Right ventricle myocardium superior (tissue), 1 donor: ENCODE measurements around the gene SLX1B. TPM values are rescaled to one million over a fixed set of nuclear protein-coding genes. Genes with fewer than 3 reads are reported as not detected.
"Not testable (repeated sequence)": the region's sequence is repeated elsewhere in the genome, so short reads cannot be mapped to it uniquely, and the experiment has no call there.

Experiments
- ATAC-seq: fragments of 200-7000 bp; cut with Tn5 transposase; one replicate; pipeline ENCODE4 v1.9.1; 2020; ENCODE audit warnings: mild to moderate bottlenecking; ENCODE audit not compliant: poor library complexity
- DNase-seq: peaks from one replicate; pipeline ENCODE4 v3.0.0-alpha.2; 2020
- intact Hi-C: fragments of 100-400 bp; cut with DNase I; formaldehyde crosslinking; loops from one replicate; pipeline ENCODE4 v1.11.2; 2022
- long read RNA-seq: library from polyadenylated mRNA; unstranded; transcript quantifications from one replicate; pipeline ENCODE4 v2.0.0, GENCODE V29; 2021
- total RNA-seq: library from RNA; stranded (reverse); fragmentation: NEBNext Ultra II Directional; extraction: Animal tissue kit (Norgen Biotek cat#: 25700); gene quantifications from one replicate; pipeline ENCODE4 v1.2.1, GENCODE V29; 2021
- donor health status: DM: no; HTN: yes; CAD: no; lungs with severe emphysema.

SLX1B gene
- 9.3 TPM for total RNA-seq
- long read RNA-seq, transcript SLX1B-201 (6 exons, 1,165 nt), result major isoform, 8 of 9 reads
- long read RNA-seq, partial matches to known transcripts, result 1 of 9 reads
- long read RNA-seq, other reads (novel, unspliced or antisense), result 0 of 9 reads

DNA sequence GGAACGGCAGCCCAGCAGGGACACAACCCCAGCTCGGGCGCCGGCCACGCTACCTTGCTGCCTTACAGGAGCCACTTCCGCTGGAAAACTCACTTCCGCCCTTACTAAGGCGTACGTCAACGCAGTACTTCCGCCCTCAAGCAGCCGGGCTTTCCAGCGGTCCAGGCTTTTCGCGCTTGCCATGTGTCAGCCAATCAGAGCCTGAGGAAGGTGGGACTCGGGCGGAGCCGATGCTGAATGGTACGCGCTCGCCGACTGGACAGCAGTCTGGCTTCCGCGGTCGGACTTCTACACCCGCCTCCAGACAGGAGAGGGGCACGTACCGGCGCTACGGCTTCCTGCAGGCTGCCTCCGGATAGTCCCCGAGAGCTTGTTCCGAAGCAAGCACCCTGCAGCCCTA lies at the start of gene SLX1B, which contains the start of gene BOLA2:
Gene SLX1B (plus strand): TSS at position 265 of the 400 bp plus-strand sequence.
Gene BOLA2 (minus strand): TSS at position 83 of the 400 bp plus-strand sequence. CDS start 98 bp downstream, outside the sequence.
- ATAC-seq, result peak; percentile 96
- intact Hi-C loops, DNase-seq: not testable (repeated sequence)

DNA sequence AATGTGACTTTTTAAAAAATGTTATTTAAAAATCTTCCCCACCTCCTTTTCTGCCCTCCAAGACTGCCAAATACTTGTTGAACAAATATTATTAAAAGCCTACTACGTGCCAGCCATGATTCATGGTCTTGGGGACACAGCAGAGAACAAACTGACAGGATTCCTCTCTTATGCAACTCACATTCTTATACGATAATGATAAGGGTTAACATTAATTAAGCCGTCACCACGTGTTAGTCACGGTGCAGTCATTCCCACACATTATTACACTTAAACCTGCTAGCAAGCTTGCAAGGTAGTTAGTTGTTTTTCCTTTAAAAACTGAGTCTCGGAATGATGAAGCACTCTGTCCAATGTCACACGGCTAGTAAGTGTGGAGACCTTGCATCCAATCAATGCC lies 49.1 kb upstream of the SLX1B start:
- DNase-seq, intact Hi-C loops, ATAC-seq: not testable (repeated sequence)

DNA sequence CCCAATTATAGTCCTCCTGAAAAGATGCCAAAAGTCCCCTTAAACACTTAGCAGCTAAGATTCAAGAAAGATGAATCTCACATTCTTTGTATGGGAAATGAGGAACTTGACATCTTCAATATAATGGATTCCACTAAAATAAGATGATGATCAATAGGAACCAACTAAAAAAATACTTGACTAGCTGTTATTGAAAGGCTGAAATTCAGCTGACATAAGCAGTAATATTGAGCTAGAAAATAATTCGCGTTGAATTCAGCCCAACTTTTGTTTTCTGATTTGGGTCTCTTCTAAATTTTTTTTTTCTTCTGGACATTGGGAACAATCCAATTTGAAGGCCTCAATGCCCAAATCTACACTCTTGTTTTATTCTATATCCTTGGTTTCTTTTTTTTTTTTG lies 30.7 kb upstream of the SLX1B start:
- DNase-seq, ATAC-seq, intact Hi-C loops: not testable (repeated sequence)

DNA sequence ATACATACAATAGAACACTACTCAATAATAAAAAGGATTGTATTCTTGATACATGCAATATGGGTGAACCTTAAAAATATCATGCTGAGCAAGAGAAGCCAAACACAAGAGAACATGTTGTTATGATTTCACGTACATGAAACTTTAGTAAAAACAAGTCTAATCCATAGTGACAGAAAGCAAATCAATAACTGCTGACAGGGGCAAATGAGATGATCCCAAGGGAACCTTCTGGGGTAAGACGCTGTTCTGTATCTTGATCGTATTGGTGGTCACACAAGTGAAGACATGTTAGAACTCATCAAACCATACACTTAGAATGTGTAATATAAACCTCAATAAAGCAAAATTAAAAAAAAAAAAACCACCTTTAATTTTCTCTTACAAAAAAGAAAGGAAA lies 28.9 kb upstream of the SLX1B start:
- intact Hi-C loops, ATAC-seq, DNase-seq: not testable (repeated sequence)

DNA sequence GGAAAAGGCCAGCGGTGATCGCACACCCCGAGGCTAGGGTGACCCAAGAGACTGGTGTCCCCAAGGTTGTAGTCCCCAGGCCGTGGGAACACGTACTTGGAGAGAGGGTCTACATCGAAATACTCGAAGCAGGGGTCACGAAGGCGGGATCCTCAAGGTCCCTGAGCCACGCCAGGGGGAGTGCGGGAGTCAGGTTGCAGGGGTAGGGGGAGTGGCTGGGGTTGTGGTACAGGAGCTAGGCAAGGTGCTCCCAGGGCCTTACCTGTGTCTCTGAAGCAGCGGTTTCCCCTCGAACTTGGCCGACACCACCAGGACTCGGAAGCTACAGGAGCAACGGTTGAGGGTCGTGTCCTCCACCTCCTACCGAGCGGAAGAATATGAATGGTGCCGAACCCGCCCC lies 579 bp upstream of the SLX1B start:
- intact Hi-C loops, DNase-seq: not testable (repeated sequence)
- ATAC-seq, result peak; percentile 25

DNA sequence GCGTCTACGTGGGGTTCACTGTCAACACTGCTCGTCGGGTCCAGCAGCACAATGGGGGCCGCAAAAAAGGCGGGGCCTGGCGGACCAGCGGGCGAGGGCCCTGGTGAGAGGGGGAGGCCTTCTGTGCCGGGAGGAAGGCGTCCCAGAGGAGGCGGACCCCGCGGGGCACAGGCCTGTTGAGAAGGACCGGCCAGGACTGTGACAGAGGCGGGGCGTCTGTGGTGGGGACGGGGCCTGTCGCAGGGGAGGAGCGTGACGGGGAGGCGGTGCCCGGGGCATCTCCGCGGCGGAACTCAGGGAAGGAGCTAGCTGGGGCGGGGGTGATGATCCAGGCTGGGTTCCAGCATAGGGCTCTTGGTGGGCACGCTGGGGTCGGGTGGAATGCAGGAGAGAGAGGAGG lies 495 bp downstream of the SLX1B start:
- intact Hi-C loops, DNase-seq: not testable (repeated sequence)
- ATAC-seq, result peak; percentile 83

DNA sequence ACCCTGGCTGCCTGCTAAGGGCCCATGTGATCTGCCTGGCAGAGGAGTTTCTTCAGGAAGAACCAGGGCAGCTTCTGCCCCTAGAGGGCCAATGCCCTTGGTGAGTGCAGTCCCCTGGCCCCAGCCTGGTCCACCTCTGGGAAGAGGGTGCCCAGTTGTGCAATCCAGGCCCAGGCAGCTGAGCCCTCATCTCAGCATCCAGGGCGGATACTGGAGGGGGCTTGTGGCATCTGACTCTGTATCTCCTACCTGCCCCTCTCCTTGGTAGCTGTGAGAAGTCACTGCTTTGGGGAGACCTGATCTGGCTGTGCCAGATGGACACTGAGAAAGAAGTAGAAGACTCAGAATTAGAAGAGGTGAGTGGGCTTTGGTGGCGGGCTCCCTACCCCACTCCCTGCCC lies 3.3 kb downstream of the SLX1B start:
- ATAC-seq, intact Hi-C loops: not testable (repeated sequence)
- DNase-seq, result peak; percentile 20

DNA sequence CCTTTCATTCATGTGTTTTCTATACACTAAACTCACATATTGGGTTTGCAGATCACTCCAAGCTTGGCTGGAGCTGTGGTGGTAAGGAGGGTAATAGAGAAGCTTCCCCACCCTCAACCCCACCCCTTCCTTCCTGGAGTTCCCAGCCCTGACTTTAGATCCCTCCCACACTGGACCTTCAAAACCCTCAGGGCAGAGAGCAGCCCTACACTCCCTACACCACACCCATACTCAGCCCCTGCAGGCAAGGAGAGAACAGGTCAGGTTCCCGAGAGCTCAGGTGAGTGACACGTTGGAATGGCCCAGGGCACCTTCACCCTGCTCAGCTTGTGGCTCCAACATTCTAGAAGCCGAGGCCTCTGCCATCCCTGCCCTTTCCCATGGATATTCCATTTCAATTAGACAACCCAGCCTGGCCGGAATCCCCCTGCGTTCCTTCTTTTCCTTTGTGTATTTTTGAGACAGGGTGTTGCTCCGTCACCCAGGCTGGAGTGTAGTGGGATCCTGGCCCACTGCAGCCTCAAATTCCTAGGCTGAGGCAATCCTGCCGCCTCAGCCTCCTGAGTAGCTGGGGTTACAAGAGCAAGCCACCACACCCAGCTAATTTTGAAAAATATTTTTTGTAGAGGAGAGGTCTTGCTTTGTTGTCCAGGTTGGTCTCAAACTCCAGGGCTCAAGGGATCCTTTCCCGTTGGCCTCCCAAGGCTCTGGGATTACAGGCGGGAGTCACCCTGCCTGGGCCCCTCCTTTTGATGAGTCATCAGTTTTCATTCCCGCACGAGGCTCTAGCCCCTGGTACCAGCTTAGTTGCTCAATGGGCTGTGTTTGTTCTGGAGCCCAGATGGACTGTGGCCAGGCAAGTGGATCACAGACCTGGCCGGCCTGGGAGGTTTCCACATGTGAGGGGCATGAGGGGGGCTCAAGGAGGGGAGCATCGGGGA lies 5.6 kb downstream of the SLX1B start, which contains the start of gene SULT1A4:
Gene SULT1A4 (plus strand): TSS at position 208 of the 941 bp plus-strand sequence. CDS start 1,473 bp downstream, outside the sequence.
- intact Hi-C loops, DNase-seq: not testable (repeated sequence)
- ATAC-seq, result peak; percentile 42

DNA sequence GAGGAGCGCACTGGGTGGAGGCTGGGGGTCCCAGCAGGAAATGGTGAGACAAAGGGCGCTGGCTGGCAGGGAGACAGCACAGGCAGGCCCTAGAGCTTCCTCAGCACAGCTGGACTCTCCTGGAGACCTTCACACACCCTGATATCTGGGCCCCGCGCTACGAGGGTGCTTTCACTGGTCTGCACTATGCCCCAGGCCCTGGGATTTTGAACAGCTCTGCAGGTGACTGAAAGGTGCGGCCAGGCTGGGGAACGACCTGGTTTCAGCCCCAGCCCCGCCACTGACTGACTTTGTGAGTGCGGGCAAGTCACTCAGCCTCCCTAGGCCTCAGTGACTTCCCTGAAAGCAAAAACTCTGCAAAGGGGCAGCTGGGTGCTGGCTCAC lies 6.3 kb downstream of the SLX1B start:
- peak; percentile 3 for ATAC-seq
- intact Hi-C loops, DNase-seq: not testable (repeated sequence)

DNA sequence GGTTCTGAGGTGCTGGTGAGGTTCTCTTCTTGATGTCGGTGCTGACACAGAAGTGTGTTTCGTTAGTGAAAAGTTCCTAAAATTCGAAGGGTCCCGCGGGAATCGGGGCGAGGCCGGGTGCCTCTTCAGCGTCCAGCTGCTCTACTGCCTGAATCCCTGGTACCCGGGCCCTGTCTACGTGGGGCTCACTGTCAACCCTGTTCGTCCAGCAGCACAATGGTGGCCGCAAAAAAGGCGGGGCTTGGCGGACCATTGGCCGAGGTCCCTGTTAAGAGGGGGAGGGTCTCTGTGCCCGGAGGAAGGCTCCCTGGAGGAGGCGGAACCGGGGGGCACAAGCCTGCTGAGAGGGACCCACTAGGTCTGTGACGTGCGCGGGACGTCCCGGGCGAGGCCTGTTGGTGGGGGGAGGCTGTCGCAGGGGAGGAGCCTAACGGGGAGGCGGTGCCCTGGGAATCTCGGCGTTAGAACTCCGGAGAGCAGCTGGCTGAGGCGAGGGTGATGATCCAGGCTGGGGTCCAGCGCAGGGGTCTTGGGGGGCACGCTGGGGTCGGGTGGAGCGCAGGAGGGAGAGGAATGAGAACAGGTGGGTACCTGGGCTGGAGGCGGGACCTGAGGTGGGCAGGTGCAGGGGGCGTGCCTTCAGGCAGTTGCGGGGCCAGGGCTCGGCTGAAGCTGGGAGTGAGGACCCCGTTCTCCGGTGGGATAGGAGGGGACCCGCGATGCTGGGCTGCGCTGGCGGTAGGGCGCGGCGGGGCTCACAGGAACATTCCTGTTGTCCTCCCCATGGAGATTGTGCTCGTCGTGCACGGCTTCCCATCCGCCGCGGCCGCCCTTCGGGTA lies 11.9 kb downstream of the SLX1B start:
- intact Hi-C loops, DNase-seq: not testable (repeated sequence)
- ATAC-seq, result peak; percentile 68

DNA sequence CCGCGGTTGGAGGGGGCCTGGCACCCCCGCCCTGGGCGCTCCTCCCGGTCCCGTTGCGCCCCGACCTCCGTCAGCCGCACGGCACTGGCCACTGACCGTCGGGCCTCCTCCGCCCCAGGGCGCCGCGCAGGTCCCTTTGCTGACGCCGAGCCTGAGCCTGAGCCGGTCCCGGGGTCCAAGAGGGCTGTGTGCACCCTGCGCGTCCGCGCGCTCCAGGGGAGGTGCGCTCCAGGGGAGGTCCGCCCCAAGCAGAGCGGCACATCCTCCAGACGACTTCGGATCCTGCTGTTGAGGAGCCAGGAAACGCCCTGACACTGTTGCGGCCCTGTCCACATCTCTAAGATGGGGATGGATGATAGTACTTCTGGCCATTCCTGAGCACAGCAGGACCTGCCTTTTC lies 12.6 kb downstream of the SLX1B start:
- intact Hi-C loops, DNase-seq: not testable (repeated sequence)
- ATAC-seq, result peak; percentile 16

DNA sequence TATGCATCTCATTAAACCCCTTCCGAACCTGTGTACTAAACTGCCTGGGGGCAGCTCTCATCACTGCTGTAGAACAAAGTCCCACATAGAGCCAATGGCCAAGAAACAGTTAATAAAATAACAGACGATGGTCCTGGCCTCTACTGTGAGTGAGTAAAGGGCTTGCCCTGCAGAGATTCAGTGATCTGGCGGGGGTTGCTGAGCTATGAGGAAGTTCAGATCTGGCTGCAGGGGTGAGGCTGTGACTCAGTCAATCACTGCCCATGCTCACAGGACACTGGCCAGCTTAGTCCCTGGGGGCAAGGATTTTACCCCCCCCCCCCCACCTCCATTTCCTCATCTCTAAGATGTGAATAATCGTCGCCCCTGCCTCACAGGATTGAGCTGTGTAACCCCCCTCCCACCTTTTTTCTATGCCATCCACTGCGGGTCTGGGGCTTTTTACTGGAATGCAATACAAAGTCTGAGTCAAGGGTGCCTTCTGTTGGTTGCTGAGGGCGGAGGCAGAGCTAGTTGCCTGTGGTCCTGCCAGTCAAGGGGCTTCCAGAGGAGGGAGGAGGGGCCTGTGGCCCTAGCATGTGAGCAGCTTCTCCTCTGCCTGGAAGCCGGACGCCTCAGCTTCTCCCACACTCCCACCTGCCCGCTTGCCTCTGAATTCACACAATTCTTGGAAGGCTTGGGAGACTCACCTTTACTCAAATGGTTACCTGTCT lies 13.5 kb downstream of the SLX1B start:
- intact Hi-C loops, DNase-seq, ATAC-seq: not testable (repeated sequence)

DNA sequence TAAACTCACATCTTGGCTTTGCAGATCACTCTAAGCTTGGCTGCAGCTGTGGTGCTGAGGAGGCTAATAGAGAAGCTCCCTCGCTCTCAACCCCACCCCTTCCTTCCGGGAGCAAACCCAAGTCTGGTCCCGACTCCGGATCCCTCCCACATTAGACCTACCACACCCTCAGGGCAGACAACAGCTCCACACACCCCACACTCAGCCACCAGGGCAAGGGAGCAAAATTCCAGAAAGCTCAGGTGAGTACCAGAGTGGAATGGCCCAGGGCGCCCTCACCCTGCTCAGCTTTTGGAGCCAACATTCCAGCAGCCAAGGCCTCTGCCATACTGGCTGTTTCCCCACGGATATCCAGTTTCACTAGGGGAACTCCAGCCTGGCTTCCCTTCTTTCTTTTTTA lies 15.3 kb downstream of the SLX1B start:
- peak; percentile 92 for ATAC-seq
- DNase-seq, result peak; percentile 92
- intact Hi-C loops, result not testable (repeated sequence)

DNA sequence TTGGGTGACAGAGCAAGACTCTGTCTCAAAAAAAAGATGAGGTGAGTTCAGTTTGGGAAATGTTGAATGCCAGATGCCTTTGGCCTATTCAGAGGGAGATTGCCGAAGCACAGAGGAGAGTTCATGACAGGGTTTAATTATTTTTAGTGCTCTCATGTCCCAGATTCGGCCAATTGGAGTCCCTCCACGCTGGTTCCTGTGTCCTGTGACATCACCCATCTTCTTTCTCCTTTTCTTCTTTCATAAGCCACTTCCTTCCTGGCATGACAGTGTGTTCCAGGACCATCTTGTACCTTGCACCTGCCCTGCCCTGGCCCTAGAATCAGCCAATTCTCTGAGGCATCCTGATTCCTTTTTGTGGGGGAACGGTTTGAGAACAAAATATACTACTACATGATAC lies 17.7 kb downstream of the SLX1B start:
- intact Hi-C loops, ATAC-seq, DNase-seq: not testable (repeated sequence)

DNA sequence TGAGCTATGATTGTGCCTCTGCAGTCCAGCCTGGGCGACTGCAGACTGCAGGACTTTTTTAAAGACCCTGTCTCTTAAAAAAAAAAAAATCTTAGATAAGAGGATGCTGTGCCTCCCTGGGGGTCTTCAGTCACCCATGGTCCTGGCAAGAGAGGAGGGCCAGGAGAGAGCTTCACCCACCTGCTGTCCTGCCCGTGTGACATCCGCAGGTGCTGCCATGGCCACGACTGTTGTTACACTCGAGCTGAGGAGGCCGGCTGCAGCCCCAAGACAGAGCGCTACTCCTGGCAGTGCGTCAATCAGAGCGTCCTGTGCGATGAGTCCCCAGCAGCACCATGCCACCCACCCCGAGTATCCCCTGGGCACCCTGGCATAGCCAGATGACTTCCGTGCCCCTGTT lies 27.9 kb downstream of the SLX1B start:
- ATAC-seq, intact Hi-C loops: not testable (repeated sequence)
- DNase-seq, result peak; percentile 12

DNA sequence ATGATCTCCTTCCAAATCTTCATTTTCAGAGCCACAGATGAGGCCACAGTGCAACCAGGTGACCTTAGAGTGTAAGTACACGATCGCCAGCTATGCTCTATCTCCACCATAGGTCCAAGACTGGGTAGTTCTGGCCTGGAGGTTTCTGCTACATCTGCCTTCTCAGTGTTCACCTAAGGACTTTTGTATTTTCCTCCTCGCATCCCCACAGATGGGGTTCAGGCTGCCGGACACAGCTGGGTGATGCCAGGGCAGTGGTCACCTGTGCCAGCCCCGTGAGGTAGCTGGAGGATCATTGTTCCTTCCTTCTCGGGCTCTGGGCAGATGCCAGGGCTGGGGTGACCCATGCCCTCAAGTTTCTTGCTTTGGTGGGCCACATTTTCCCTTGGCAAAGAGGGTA lies 52.0 kb downstream of the SLX1B start, which contains the start of gene NPIPB12:
Gene NPIPB12 (minus strand): TSS at position 101 of the 400 bp plus-strand sequence.
- ATAC-seq, intact Hi-C loops, DNase-seq: not testable (repeated sequence)
